SK-N-SH (cell line): ENCODE data around the gene IRGC. TPM values are rescaled to one million over a fixed set of nuclear protein-coding genes. Genes with fewer than 3 reads are reported as not detected.
A peak's percentile ranks its signal among the peaks of the same experiment; 100 is the strongest.

Experiments used
- CTCF ChIA-PET: fragments of 300-600, 350-600 bp; formaldehyde crosslinking; extraction: SDS; loops from one replicate; lab custom pipeline; 2021; lab: Yijun Ruan, JAX
- POLR2A ChIA-PET: fragments of 350-600 bp; sonication (Branson Sonifier 250); formaldehyde crosslinking; extraction: SDS; loops from one replicate; lab custom pipeline; 2020; ENCODE audit warnings: antibody characterized with exemption, inconsistent platforms; lab: Yijun Ruan, JAX
- DNase-seq: peaks from one replicate; pipeline ENCODE4 v3.0.0; 2012
- H2AFZ ChIP-seq: fragments of 200-600 bp; sonication (generic); 2 replicates; pipeline ENCODE4 v1.8.1; 2016; ENCODE audit warnings: antibody characterized with exemption, mild to moderate bottlenecking, low read depth
- H3F3A ChIP-seq: fragments of 200-600 bp; sonication (generic); replicated peaks from 2 replicates; pipeline ENCODE3; 2016; ENCODE audit warnings: antibody characterized with exemption, mild to moderate bottlenecking; ENCODE audit not compliant: insufficient read depth
- H3K27ac ChIP-seq, 2 experiments: fragments of 200-500 bp in 1 of 2; fragments of 200-600 bp in 1 of 2; sonication (Bioruptor generic) in 1 of 2; sonication (generic), shearing (Covaris generic) in 1 of 2; 2 replicates each; pipeline versions ENCODE4 v1.5.1 to v1.6.1; 2014 to 2016; ENCODE audit warnings: low read depth in 2 of 2, inconsistent platforms in 1 of 2, low read length in 1 of 2, mild to moderate bottlenecking in 1 of 2, mixed read lengths in 1 of 2
- H3K27me3 ChIP-seq: fragments of 200-600 bp; sonication (generic), shearing (Covaris generic); 2 replicates; pipeline ENCODE4 v1.6.1; 2016; ENCODE audit warnings: mixed run types; ENCODE audit not compliant: insufficient read depth
- H3K36me3 ChIP-seq, 2 experiments: fragments of 200-500 bp in 1 of 2; fragments of 200-600 bp in 1 of 2; sonication (Bioruptor generic) in 1 of 2; sonication (generic) in 1 of 2; replicated peaks in 1 of 2; 2 replicates each; pipeline versions ENCODE3 to v1.5.1; 2014 to 2016; ENCODE audit warnings: low read length in 1 of 2, mild to moderate bottlenecking in 1 of 2; ENCODE audit not compliant: insufficient read depth in 2 of 2, control insufficient read depth in 1 of 2
- H3K4me1 ChIP-seq, 2 experiments: fragments of 200-500 bp in 1 of 2; fragments of 200-600 bp in 1 of 2; sonication (Bioruptor generic) in 1 of 2; sonication (generic), shearing (Covaris generic) in 1 of 2; 2 replicates each; pipeline versions ENCODE4 v1.5.1 to v1.6.1; 2014 to 2016; ENCODE audit warnings: low read depth in 1 of 2, low read length in 1 of 2, mixed run types in 1 of 2; ENCODE audit not compliant: insufficient read depth in 2 of 2, control insufficient read depth in 1 of 2
- H3K4me2 ChIP-seq: fragments of 200-600 bp; sonication (generic), shearing (Covaris generic); 2 replicates; pipeline ENCODE4 v1.6.1; 2017; ENCODE audit warnings: mixed run types
- H3K4me3 ChIP-seq, 2 experiments: fragments of 200-500 bp in 1 of 2; fragments of 200-600 bp in 1 of 2; sonication (Bioruptor generic) in 1 of 2; sonication (generic), shearing (Covaris generic) in 1 of 2; 2 replicates each; pipeline versions ENCODE4 v1.5.1 to v1.8.1; 2014 to 2016; ENCODE audit warnings: low read depth in 2 of 2, inconsistent platforms in 1 of 2, low read length in 1 of 2, mild to moderate bottlenecking in 1 of 2, mixed read lengths in 1 of 2, moderate library complexity in 1 of 2
- H3K79me2 ChIP-seq: fragments of 200-600 bp; sonication (generic); 2 replicates; pipeline ENCODE4 v1.8.1; 2017; ENCODE audit warnings: mild to moderate bottlenecking; ENCODE audit not compliant: insufficient read depth
- H3K9ac ChIP-seq: fragments of 200-600 bp; sonication (generic); 2 replicates; pipeline ENCODE4 v1.6.1; 2017; ENCODE audit warnings: mixed run types
- H3K9me2 ChIP-seq: fragments of 200-600 bp; sonication (generic); 2 replicates; pipeline ENCODE4 v1.6.1; 2017; ENCODE audit warnings: mixed run types
- H3K9me3 ChIP-seq: fragments of 200-600 bp; sonication (generic); 2 replicates; pipeline ENCODE4 v1.6.1; 2017; ENCODE audit warnings: mixed run types, mild to moderate bottlenecking, moderate library complexity
- H4K20me1 ChIP-seq: fragments of 200-600 bp; sonication (generic); 2 replicates; pipeline ENCODE4 v1.6.1; 2017; ENCODE audit warnings: mild to moderate bottlenecking, mixed run types; ENCODE audit not compliant: insufficient read depth
- CHD2 ChIP-seq: fragments of 150-350 bp; IDR thresholded peaks from 2 replicates; pipeline ENCODE4 v1.6.1; 2018; ENCODE audit warnings: low read length; ENCODE audit not compliant: partially characterized antibody
- ELF1 ChIP-seq: IDR thresholded peaks from 2 replicates; pipeline ENCODE4 v1.4.0; 2012
- EP300 ChIP-seq, 2 experiments: IDR thresholded peaks; 2 replicates each; pipeline versions ENCODE4 v1.4.0 to v1.6.1; 2012; ENCODE audit warnings: borderline replicate concordance in 1 of 2, low read depth in 1 of 2, low read length in 1 of 2
- EZH2phosphoT487 ChIP-seq: fragments of 200-600 bp; sonication (generic); IDR thresholded peaks from 2 replicates; pipeline ENCODE4 v1.6.1; 2017; ENCODE audit warnings: low read depth, mixed run types, mild to moderate bottlenecking, antibody characterized with exemption, moderate library complexity, borderline replicate concordance
- FOXJ3 ChIP-seq: sonication (generic); formaldehyde crosslinking; IDR thresholded peaks from 2 replicates; pipeline ENCODE4 v1.5.1; 2020; ENCODE audit warnings: mild to moderate bottlenecking, missing genetic modification reagents
- FOXM1 ChIP-seq: IDR thresholded peaks from 2 replicates; pipeline ENCODE4 v1.4.0; 2012; ENCODE audit warnings: low read depth, mild to moderate bottlenecking
- GATA2 ChIP-seq: sonication (generic); formaldehyde crosslinking; IDR thresholded peaks from 2 replicates; pipeline ENCODE4 v1.5.0; 2020; ENCODE audit warnings: mild to moderate bottlenecking, missing genetic modification reagents
- JUND ChIP-seq: IDR thresholded peaks from 2 replicates; pipeline ENCODE4 v1.4.0; 2012
- MEF2A ChIP-seq: IDR thresholded peaks from 2 replicates; pipeline ENCODE4 v1.4.0; 2012; ENCODE audit warnings: low read depth, borderline replicate concordance
- MXI1 ChIP-seq: IDR thresholded peaks from 2 replicates; pipeline ENCODE4 v1.6.1; 2012; ENCODE audit warnings: mild to moderate bottlenecking, low read depth, low read length, improper control_type of control experiment
- NFIC ChIP-seq: IDR thresholded peaks from 2 replicates; pipeline ENCODE4 v1.4.0; 2012; ENCODE audit warnings: borderline replicate concordance
- NRF1 ChIP-seq: IDR thresholded peaks from 2 replicates; pipeline ENCODE4 v1.6.1; 2012; ENCODE audit warnings: low read depth, mild to moderate bottlenecking, low read length
- POLR2AphosphoS5 ChIP-seq: IDR thresholded peaks from 2 replicates; pipeline ENCODE4 v1.6.1; 2012; ENCODE audit warnings: low read depth, low read length
- RAD21 ChIP-seq: IDR thresholded peaks from 2 replicates; pipeline ENCODE4 v1.6.1; 2012; ENCODE audit warnings: mild to moderate bottlenecking, low read length
- RXRA ChIP-seq: IDR thresholded peaks from 2 replicates; pipeline ENCODE4 v1.4.0; 2012; ENCODE audit warnings: low read depth, mild to moderate bottlenecking, borderline replicate concordance
- SIN3A ChIP-seq: IDR thresholded peaks from 2 replicates; pipeline ENCODE4 v1.6.1; 2012; ENCODE audit warnings: low read depth, mild to moderate bottlenecking, low read length, moderate library complexity, borderline replicate concordance
- TAF1 ChIP-seq: IDR thresholded peaks from 2 replicates; pipeline ENCODE4 v1.6.1; 2012; ENCODE audit warnings: low read depth, mild to moderate bottlenecking, low read length, moderate library complexity, borderline replicate concordance
- TCF12 ChIP-seq: IDR thresholded peaks from 2 replicates; pipeline ENCODE4 v1.4.0; 2012
- TEAD4 ChIP-seq: IDR thresholded peaks from 2 replicates; pipeline ENCODE4 v1.4.0; 2012; ENCODE audit warnings: mild to moderate bottlenecking, borderline replicate concordance; ENCODE audit not compliant: insufficient read depth
- YY1 ChIP-seq: IDR thresholded peaks from 2 replicates; pipeline ENCODE4 v1.4.0; 2012; ENCODE audit warnings: low read depth, mild to moderate bottlenecking
- WGBS: methylation state at CpG from one replicate; pipeline ENCODE4 v1.1.6; 2017; ENCODE audit warnings: low lambda C conversion rate; 5-methylcytosine and 5-hydroxymethylcytosine counted together
- polyA plus RNA-seq, 3 experiments: library from polyadenylated mRNA; depleted of rRNA; stranded (reverse); fragments of >200 nt; gene quantifications; 2 replicates each; pipeline ENCODE4 v1.2.3, GENCODE V29; 2012
- TF ChIP-seq, protein P1 (sequence below): fragments of 200-600 bp; sonication (generic); IDR thresholded peaks from 2 replicates; pipeline ENCODE4 v1.6.1; 2017; ENCODE audit warnings: antibody characterized with exemption, mild to moderate bottlenecking, moderate library complexity
- TF ChIP-seq, protein P2 (sequence below): fragments of 150-350 bp; IDR thresholded peaks from 2 replicates; pipeline ENCODE4 v1.6.1; 2017; ENCODE audit warnings: antibody characterized with exemption, low read length, low read depth, borderline replicate concordance
- TF ChIP-seq, protein P3 (sequence below): IDR thresholded peaks from 2 replicates; pipeline ENCODE4 v1.4.0; 2012; ENCODE audit warnings: low read depth, borderline replicate concordance
- TF ChIP-seq, protein P4 (sequence below): IDR thresholded peaks from 2 replicates; pipeline ENCODE4 v1.6.1; 2012; ENCODE audit warnings: mild to moderate bottlenecking, low read depth, low read length, moderate library complexity
- TF ChIP-seq, protein P5 (sequence below): IDR thresholded peaks from 2 replicates; pipeline ENCODE4; 2012

The IRGC gene
- polyA plus RNA-seq, 1 of the 3 experiments (the other 2 are of a cell fraction), result not detected

DNA sequence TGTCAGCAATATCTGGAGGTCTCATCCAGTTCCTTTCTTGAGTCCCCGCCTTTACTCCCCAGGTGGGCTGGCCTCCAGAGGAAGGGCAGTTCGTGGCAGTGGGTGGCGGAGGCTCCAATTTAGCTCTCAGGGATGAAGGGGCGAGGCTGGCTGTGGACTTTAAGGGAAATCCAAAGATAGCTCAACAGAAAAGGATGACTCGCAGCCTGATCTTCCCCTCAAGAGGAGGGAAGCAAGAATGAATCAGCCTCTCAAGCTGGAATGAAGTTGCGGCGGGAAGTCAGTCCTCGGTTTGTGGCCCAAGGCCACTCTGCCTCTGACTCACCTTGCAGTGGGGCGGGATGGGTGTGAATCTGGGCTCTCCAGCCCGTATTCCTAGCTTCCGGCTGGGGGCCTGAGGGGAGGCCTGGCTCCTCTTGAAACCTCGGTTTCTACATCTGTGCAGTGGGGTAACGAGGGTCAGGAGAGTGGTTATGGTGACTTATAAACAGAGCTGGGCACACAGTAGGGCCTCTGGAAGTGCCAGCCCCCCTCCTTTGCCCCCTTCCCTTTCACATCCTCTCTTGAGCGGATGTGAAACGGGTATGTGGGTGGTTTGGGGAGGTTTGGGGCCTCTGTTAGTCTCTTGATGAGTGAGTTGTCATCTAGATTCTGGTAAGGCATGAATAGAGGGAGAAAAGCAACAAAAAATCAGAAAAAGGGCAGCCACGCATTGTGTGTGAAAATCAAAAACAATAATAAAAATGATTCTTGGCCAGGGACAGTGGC is 49.4 kb downstream of the IRGC start:
- Histone ChIP-seq H3K9me2 (no peaks in the 10 kb centered on the region), H3K4me1 (peaks cover 0 to 21% of the 10 kb centered on the region in 2 experiments; a peak in 3 of 4 replicates), H3K79me2 (no peaks in the 10 kb centered on the region), H3F3A (peaks cover 34% of the 10 kb centered on the region), H3K9me3 (no peaks in the 10 kb centered on the region), H2AFZ (peak overlapping the region; percentile 50; the same call in 1 of the 2 replicates), H3K27ac (peak overlapping the region; percentile 11 to 94; a peak in 3 of 4 replicates), H4K20me1 (no peaks in the 10 kb centered on the region), H3K9ac (peak overlapping the region; percentile 54), H3K4me3 (no peak overlapping the region), H3K27me3 (no peaks in the 10 kb centered on the region), H3K36me3 (no peaks in the 10 kb centered on the region), H3K4me2 (peak overlapping the region; percentile 41)
- ChIA-PET POLR2A (no interaction called here), CTCF (interaction anchor here (1.0 to 5.4 kb wide), 8 partner anchors 10 to 44 kb away, joined by 3 to 47 read pairs (median 8); partner anchors contain the start of gene SMG9)
- no peak for DNase-seq
- 25% methylated on average over 13 of the region's 16 CpGs for WGBS
- TF ChIP-seq, protein P1, sequence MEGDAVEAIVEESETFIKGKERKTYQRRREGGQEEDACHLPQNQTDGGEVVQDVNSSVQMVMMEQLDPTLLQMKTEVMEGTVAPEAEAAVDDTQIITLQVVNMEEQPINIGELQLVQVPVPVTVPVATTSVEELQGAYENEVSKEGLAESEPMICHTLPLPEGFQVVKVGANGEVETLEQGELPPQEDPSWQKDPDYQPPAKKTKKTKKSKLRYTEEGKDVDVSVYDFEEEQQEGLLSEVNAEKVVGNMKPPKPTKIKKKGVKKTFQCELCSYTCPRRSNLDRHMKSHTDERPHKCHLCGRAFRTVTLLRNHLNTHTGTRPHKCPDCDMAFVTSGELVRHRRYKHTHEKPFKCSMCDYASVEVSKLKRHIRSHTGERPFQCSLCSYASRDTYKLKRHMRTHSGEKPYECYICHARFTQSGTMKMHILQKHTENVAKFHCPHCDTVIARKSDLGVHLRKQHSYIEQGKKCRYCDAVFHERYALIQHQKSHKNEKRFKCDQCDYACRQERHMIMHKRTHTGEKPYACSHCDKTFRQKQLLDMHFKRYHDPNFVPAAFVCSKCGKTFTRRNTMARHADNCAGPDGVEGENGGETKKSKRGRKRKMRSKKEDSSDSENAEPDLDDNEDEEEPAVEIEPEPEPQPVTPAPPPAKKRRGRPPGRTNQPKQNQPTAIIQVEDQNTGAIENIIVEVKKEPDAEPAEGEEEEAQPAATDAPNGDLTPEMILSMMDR, result no peak
- TF ChIP-seq, protein P2, sequence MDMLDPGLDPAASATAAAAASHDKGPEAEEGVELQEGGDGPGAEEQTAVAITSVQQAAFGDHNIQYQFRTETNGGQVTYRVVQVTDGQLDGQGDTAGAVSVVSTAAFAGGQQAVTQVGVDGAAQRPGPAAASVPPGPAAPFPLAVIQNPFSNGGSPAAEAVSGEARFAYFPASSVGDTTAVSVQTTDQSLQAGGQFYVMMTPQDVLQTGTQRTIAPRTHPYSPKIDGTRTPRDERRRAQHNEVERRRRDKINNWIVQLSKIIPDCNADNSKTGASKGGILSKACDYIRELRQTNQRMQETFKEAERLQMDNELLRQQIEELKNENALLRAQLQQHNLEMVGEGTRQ, result no peak
- TF ChIP-seq RAD21 (no peak), SIN3A (0 out of 2 replicates have a peak, but pooled peaks have one; percentile 75), NFIC (peak; percentile 80), TCF12 (peak; percentile 82), POLR2AphosphoS5 (peak; percentile 83), FOXM1 (no peak), EZH2phosphoT487 (no peak), GATA2 (no peak), JUND (peak; percentile 90), NRF1 (no peak), MEF2A (peak; percentile 87; the same call in 1 of the 2 replicates), ELF1 (peak; percentile 51; the same call in 1 of the 2 replicates), TAF1 (no peak; the same call in 1 of the 2 replicates), YY1 (no peak), MXI1 (no peak), CHD2 (no peak), RXRA (peak; percentile 74; the same call in 1 of the 2 replicates), TEAD4 (peak; percentile 65), EP300 (IDR thresholded peaks at IDR 0.05; ENCODE audit: borderline replicate concordance in 1 of 2, low read depth in 1 of 2, low read length in 1 of 2) (peak in 1 of 2 experiments; percentile 81; a peak in 1 of 4 replicates), FOXJ3 (no peak)
- TF ChIP-seq, protein P3, sequence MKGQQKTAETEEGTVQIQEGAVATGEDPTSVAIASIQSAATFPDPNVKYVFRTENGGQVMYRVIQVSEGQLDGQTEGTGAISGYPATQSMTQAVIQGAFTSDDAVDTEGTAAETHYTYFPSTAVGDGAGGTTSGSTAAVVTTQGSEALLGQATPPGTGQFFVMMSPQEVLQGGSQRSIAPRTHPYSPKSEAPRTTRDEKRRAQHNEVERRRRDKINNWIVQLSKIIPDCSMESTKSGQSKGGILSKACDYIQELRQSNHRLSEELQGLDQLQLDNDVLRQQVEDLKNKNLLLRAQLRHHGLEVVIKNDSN, result no peak; the same call in 1 of the 2 replicates
- TF ChIP-seq, protein P4, sequence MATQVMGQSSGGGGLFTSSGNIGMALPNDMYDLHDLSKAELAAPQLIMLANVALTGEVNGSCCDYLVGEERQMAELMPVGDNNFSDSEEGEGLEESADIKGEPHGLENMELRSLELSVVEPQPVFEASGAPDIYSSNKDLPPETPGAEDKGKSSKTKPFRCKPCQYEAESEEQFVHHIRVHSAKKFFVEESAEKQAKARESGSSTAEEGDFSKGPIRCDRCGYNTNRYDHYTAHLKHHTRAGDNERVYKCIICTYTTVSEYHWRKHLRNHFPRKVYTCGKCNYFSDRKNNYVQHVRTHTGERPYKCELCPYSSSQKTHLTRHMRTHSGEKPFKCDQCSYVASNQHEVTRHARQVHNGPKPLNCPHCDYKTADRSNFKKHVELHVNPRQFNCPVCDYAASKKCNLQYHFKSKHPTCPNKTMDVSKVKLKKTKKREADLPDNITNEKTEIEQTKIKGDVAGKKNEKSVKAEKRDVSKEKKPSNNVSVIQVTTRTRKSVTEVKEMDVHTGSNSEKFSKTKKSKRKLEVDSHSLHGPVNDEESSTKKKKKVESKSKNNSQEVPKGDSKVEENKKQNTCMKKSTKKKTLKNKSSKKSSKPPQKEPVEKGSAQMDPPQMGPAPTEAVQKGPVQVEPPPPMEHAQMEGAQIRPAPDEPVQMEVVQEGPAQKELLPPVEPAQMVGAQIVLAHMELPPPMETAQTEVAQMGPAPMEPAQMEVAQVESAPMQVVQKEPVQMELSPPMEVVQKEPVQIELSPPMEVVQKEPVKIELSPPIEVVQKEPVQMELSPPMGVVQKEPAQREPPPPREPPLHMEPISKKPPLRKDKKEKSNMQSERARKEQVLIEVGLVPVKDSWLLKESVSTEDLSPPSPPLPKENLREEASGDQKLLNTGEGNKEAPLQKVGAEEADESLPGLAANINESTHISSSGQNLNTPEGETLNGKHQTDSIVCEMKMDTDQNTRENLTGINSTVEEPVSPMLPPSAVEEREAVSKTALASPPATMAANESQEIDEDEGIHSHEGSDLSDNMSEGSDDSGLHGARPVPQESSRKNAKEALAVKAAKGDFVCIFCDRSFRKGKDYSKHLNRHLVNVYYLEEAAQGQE, result 0 out of 2 replicates have a peak, but pooled peaks have one; percentile 43
- TF ChIP-seq, protein P5, sequence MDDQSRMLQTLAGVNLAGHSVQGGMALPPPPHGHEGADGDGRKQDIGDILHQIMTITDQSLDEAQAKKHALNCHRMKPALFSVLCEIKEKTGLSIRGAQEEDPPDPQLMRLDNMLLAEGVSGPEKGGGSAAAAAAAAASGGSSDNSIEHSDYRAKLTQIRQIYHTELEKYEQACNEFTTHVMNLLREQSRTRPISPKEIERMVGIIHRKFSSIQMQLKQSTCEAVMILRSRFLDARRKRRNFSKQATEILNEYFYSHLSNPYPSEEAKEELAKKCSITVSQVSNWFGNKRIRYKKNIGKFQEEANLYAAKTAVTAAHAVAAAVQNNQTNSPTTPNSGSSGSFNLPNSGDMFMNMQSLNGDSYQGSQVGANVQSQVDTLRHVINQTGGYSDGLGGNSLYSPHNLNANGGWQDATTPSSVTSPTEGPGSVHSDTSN, result peak; percentile 39; the same call in 1 of the 2 replicates
